Heart left ventricle (tissue), 13 donors: ENCODE results near the gene KLK1.

ENCODE experiments used
- CTCF ChIP-seq, 12 donors: fragments of 200-600 bp; sonication (generic) in 4 of 12; IDR thresholded peaks; one replicate each; pipeline versions ENCODE4 v1.5.0 to v1.8.0; 2018 to 2022; ENCODE audit warnings: antibody characterized with exemption in 12 of 12, mild to moderate bottlenecking in 5 of 12
- POLR2A ChIP-seq, 2 donors: fragments of 450-650 bp; IDR thresholded peaks; one replicate each; pipeline ENCODE4 v1.6.1; 2017; ENCODE audit warnings: antibody characterized with exemption in 2 of 2, mild to moderate bottlenecking in 2 of 2, moderate library complexity in 2 of 2
- donor health status: ischemic (EF 13 %, LVEDD 7.1; RV severe dilation, severe dysfunction).
- donor health status: DM: no; HTN: yes; CAD: no.
- donor health status: DM: no; HTN: no; CAD: no.
- donor health status: ischemic (EF 25% LVEDD 6.9; RV normal size, moderate dysfunction).
- donor health status: ischemic (EF 25% LVEDD 5.7; RV mildly dilated, moderate dysfunction).
- donor health status: ischemic (EF 35%, LVEDD 5.7; RV mildly dilated, moderate dysfunction).
- donor health status: nonischemic (EF 11% LVEDD 7.7; RV severe dilation, severe dysfunction).
- donor health status: DM: yes; HTN: yes; CAD: no.
- donor health status: PGD.
- donor health status: ischemic (EF 29% LVEDD 5.4; RV normal size, mild dysfunction).
- donor health status: nonischemic (EF 23%, LVEDD 6.1; RV moderate dilation, normal function).

- TF ChIP-seq CTCF (IDR thresholded peaks at IDR 0.05) (no peak), POLR2A (IDR thresholded peaks at IDR 0.05) (no peak)
Measured at GRCh38 chr19:50830266-50831025, 6.9 kb upstream of the KLK1 start.
